ENCODE results near the gene NKTR. TPM values are rescaled to one million over a fixed set of nuclear protein-coding genes. Genes with fewer than 3 reads are reported as not detected.

NKTR gene
- polyA plus RNA-seq, 1 donor (not counting 4 experiments of a cell fraction or from before 2014, with no cell fraction given): 38.6 TPM

DNA sequence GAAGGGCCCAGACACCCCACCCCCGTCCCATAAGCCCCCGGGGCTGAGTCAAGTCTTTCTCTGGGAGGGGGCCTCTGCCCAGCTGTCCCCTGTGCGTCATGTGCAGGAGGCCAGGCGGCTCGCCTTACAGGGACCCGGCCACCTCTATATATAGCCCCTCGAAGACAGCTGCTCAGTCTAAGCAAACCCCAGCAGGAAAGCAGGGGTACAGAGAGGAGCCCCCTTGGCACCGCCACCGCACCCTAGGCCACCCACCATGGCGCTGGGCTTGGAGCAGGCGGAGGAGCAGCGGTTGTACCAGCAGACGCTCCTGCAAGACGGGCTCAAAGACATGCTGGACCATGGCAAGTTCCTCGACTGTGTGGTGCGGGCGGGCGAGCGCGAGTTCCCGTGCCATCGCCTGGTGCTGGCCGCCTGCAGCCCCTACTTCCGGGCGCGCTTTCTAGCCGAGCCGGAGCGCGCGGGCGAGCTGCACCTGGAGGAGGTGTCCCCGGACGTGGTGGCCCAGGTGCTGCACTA is 84.9 kb downstream of the NKTR start, which contains the start of gene KLHL40:
Gene KLHL40, plus strand, starts transcription at position 175 of the 519 bp plus-strand sequence. Its CDS starts 82 bp downstream, at position 257.
- dilution Hi-C loops (cut with MboI; ENCODE audit: extremely low pct_ligation_motif_present, low sequenced_read_pairs): no loop called here
- no peak within 1 kb of the TSS for H2AFZ ChIP-seq (ENCODE audit: control insufficient read depth, low read length)
- H3K4me3 ChIP-seq (ENCODE audit: control insufficient read depth in 2 of 3, extremely low read depth in 1 of 3, insufficient read depth in 2 of 3, low read depth in 1 of 3, low read length in 3 of 3): no peak within 1 kb of the TSS

DNA sequence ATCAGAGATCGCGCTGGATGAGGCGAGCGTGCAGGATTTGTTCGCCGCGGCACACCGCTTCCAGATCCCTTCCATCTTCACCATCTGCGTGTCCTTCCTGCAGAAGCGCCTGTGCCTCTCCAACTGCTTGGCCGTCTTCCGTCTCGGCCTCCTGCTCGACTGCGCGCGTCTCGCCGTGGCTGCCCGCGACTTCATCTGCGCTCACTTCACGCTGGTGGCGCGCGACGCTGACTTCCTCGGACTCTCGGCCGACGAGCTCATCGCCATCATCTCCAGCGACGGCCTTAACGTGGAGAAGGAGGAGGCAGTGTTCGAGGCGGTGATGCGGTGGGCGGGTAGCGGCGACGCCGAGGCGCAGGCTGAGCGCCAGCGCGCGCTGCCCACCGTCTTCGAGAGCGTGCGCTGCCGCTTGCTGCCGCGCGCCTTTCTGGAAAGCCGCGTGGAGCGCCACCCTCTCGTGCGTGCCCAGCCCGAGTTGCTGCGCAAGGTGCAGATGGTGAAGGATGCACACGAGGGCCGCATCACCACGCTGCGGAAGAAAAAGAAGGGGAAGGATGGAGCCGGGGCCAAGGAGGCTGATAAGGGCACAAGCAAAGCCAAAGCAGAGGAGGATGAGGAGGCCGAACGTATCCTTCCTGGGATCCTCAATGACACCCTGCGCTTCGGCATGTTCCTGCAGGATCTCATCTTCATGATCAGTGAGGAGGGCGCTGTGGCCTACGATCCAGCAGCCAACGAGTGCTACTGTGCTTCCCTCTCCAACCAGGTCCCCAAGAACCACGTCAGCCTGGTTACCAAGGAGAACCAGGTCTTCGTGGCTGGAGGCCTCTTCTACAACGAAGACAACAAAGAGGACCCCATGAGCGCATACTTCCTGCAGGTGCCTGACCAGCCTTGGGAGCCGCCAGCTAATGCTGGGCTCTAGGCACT is 85.7 kb downstream of the NKTR start:
- no peak overlapping the region for H3K9ac ChIP-seq (ENCODE audit: control insufficient read depth, extremely low read depth, insufficient read depth, low read length)
- peaks cover 21% of the 10 kb centered on the region for H3K27me3 ChIP-seq (ENCODE audit: control insufficient read depth, extremely low read depth, insufficient read depth, low read length)
- dilution Hi-C loops (cut with MboI; ENCODE audit: extremely low pct_ligation_motif_present, low sequenced_read_pairs): no loop called here
- no peaks in the 10 kb centered on the region for H4K20me1 ChIP-seq (ENCODE audit: control insufficient read depth, extremely low read depth, insufficient read depth, low read length)
- H3K9me1 ChIP-seq (ENCODE audit: control insufficient read depth, extremely low read depth, insufficient read depth, low read length): no peaks in the 10 kb centered on the region
- no peak for DNase-seq (ENCODE audit: low read depth, low spot score)
- no peaks in the 10 kb centered on the region for H3K9me3 ChIP-seq (ENCODE audit: control insufficient read depth, low read depth, low read length)
- H3K79me2 ChIP-seq (ENCODE audit: control insufficient read depth, insufficient read depth, low read length): no peaks in the 10 kb centered on the region
- FAIRE-seq: no peak
- no peak overlapping the region for H2AFZ ChIP-seq (ENCODE audit: control insufficient read depth, low read length)
- H3K27ac ChIP-seq (ENCODE audit: control insufficient read depth, insufficient read depth, low read length): no peak overlapping the region
- H3K4me3 ChIP-seq (ENCODE audit: control insufficient read depth in 2 of 3, extremely low read depth in 1 of 3, insufficient read depth in 2 of 3, low read depth in 1 of 3, low read length in 3 of 3): no peak overlapping the region
- peaks cover 12% of the 10 kb centered on the region for H3K4me1 ChIP-seq (ENCODE audit: control insufficient read depth, extremely low read depth, insufficient read depth, low read length)
- H3K36me3 ChIP-seq (ENCODE audit: control insufficient read depth in 2 of 2, extremely low read depth in 1 of 2, insufficient read depth in 2 of 2, low read length in 2 of 2): no peaks in the 10 kb centered on the region
- TF ChIP-seq, protein P1, sequence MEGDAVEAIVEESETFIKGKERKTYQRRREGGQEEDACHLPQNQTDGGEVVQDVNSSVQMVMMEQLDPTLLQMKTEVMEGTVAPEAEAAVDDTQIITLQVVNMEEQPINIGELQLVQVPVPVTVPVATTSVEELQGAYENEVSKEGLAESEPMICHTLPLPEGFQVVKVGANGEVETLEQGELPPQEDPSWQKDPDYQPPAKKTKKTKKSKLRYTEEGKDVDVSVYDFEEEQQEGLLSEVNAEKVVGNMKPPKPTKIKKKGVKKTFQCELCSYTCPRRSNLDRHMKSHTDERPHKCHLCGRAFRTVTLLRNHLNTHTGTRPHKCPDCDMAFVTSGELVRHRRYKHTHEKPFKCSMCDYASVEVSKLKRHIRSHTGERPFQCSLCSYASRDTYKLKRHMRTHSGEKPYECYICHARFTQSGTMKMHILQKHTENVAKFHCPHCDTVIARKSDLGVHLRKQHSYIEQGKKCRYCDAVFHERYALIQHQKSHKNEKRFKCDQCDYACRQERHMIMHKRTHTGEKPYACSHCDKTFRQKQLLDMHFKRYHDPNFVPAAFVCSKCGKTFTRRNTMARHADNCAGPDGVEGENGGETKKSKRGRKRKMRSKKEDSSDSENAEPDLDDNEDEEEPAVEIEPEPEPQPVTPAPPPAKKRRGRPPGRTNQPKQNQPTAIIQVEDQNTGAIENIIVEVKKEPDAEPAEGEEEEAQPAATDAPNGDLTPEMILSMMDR (optimal IDR thresholded peaks at IDR 0.05 in 1 of 3, IDR thresholded peaks at IDR 0.05 in 1 of 3, conservative IDR thresholded peaks at IDR 0.05 in 1 of 3; ENCODE audit: extremely low read depth in 1 of 3, insufficient read depth in 2 of 3, low read length in 3 of 3): no peak
- TF ChIP-seq EZH2 (IDR thresholded peaks at IDR 0.05; ENCODE audit: low read length): peak; percentile 69
- H3K4me2 ChIP-seq (ENCODE audit: control insufficient read depth, extremely low read depth, insufficient read depth, low read depth, low read length): no peak overlapping the region

More for the DNA sequence above, 84.9 kb downstream of the NKTR start, which contains the start of gene KLHL40:
- H3K4me2 ChIP-seq (ENCODE audit: control insufficient read depth, extremely low read depth, insufficient read depth, low read depth, low read length): no peak within 1 kb of the TSS
- no peaks in the 10 kb centered on the region for H3K79me2 ChIP-seq (ENCODE audit: control insufficient read depth, insufficient read depth, low read length)
- no peaks in the 10 kb centered on the region for H3K9me1 ChIP-seq (ENCODE audit: control insufficient read depth, extremely low read depth, insufficient read depth, low read length)
- no peak within 1 kb of the TSS for H3K27ac ChIP-seq (ENCODE audit: control insufficient read depth, insufficient read depth, low read length)
- H3K9ac ChIP-seq (ENCODE audit: control insufficient read depth, extremely low read depth, insufficient read depth, low read length): no peak within 1 kb of the TSS
- TF ChIP-seq EZH2 (IDR thresholded peaks at IDR 0.05; ENCODE audit: low read length): no peak
- TF ChIP-seq, protein P1 (optimal IDR thresholded peaks at IDR 0.05 in 1 of 3, IDR thresholded peaks at IDR 0.05 in 1 of 3, conservative IDR thresholded peaks at IDR 0.05 in 1 of 3; ENCODE audit: extremely low read depth in 1 of 3, insufficient read depth in 2 of 3, low read length in 3 of 3): no peak
- H3K27me3 ChIP-seq (ENCODE audit: control insufficient read depth, extremely low read depth, insufficient read depth, low read length): peaks cover 21% of the 10 kb centered on the region
- H3K36me3 ChIP-seq (ENCODE audit: control insufficient read depth in 2 of 2, extremely low read depth in 1 of 2, insufficient read depth in 2 of 2, low read length in 2 of 2): no peaks in the 10 kb centered on the region
- peaks cover 12% of the 10 kb centered on the region for H3K4me1 ChIP-seq (ENCODE audit: control insufficient read depth, extremely low read depth, insufficient read depth, low read length)
- no peaks in the 10 kb centered on the region for H3K9me3 ChIP-seq (ENCODE audit: control insufficient read depth, low read depth, low read length)
- DNase-seq (ENCODE audit: low read depth, low spot score): no peak
- H4K20me1 ChIP-seq (ENCODE audit: control insufficient read depth, extremely low read depth, insufficient read depth, low read length): no peaks in the 10 kb centered on the region
- no peak for FAIRE-seq

Data from keratinocyte (primary cell).